Measurements from ENCODE around the gene SIX3. TPM values are rescaled to one million over a fixed set of nuclear protein-coding genes. Genes with fewer than 3 reads are reported as not detected.
A peak's percentile ranks its signal among the peaks of the same experiment; 100 is the strongest.

Gene SIX3
- total RNA-seq (not detected), polyA plus RNA-seq (not detected)

DNA sequence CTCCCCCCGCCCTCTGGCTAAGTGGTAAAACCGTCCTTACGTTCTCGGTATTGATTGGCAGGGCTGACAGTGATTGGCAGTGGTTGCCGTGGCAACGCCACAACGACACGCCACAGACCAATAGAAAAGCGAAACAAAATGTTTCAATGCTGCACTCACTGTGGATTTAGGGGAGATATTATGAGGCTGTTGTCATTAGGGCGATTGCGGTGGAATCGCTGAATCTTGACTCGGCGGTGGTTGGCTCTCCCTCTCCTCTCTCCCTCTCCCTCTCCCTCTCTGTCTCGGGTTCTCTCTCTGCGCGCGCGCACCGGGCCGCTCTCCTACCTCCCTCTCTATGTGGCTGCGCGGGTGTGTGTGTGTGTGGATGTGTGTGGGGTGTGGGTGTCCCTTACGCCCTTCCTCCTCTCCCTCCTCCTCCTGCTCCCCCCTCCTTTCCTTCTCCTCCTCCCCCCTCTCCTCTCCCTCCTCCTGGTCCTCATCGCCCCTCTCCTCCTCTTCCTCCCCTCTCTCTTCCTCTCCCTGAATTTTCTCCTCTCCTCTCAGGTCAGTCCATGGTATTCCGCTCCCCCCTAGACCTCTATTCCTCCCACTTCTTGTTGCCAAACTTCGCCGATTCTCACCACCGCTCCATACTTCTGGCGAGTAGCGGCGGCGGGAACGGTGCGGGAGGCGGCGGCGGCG, at the start of gene SIX3:
Gene SIX3, plus strand, starts transcription at position 152 of the 684 bp plus-strand sequence. Its CDS starts 403 bp downstream, at position 555.
- Histone ChIP-seq H3K27me3 (peaks cover 62 to 100% (median 87%) of the 10 kb centered on the region in 3 donors), H3K4me3 (peak within 1 kb of the TSS in 3 of 4 donors; percentile 22 to 36 (median 28)), H3K4me1 (peaks cover 0 to 66% (median 57%) of the 10 kb centered on the region in 4 donors), H3K36me3 (no peaks in the 10 kb centered on the region), H3K27ac (no peak within 1 kb of the TSS), H3K9me3 (no peaks in the 10 kb centered on the region)
- 1 to 2% methylated on average over 39 of the region's 39 CpGs for WGBS, 2 donors
- DNase-seq: no peak
- intact Hi-C loops (cut with DNase I): no loop called here
- TF ChIP-seq EP300 (IDR thresholded peaks at IDR 0.05): no peak
- no peak for TF ChIP-seq POLR2AphosphoS5 (IDR thresholded peaks at IDR 0.05)
- TF ChIP-seq, protein P1, sequence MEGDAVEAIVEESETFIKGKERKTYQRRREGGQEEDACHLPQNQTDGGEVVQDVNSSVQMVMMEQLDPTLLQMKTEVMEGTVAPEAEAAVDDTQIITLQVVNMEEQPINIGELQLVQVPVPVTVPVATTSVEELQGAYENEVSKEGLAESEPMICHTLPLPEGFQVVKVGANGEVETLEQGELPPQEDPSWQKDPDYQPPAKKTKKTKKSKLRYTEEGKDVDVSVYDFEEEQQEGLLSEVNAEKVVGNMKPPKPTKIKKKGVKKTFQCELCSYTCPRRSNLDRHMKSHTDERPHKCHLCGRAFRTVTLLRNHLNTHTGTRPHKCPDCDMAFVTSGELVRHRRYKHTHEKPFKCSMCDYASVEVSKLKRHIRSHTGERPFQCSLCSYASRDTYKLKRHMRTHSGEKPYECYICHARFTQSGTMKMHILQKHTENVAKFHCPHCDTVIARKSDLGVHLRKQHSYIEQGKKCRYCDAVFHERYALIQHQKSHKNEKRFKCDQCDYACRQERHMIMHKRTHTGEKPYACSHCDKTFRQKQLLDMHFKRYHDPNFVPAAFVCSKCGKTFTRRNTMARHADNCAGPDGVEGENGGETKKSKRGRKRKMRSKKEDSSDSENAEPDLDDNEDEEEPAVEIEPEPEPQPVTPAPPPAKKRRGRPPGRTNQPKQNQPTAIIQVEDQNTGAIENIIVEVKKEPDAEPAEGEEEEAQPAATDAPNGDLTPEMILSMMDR (IDR thresholded peaks at IDR 0.05): no peak
- no peak for TF ChIP-seq POLR2A (IDR thresholded peaks at IDR 0.05)

DNA sequence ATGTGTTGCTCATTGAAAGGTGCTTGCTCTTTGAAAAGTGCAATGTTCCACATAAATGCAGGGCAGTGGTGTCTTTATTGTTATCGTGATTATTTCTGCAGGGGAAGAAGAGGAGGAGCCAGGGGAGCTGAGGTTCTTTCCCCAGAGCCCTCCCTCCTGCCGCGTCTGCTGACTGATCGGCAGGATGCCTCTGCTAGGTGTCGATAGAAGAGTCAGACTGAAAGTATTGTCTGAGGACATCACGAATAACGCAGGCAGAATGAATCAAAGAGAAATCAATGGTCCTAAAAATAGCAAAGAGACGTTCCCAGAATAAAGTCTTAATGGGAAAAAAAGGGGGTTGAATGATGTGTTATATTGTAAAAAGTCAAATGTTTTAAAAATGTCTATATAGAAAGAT, 47.4 kb upstream of the SIX3 start:
- no peaks in the 10 kb centered on the region for H3K27me3 ChIP-seq
- TF ChIP-seq POLR2A (IDR thresholded peaks at IDR 0.05) (no peak), EP300 (IDR thresholded peaks at IDR 0.05) (no peak), POLR2AphosphoS5 (IDR thresholded peaks at IDR 0.05) (no peak)
- TF ChIP-seq, protein P1 (IDR thresholded peaks at IDR 0.05): no peak
- no peaks in the 10 kb centered on the region for H3K4me1 ChIP-seq
- H3K4me3 ChIP-seq: no peak overlapping the region
- no peaks in the 10 kb centered on the region for H3K36me3 ChIP-seq
- no peak for DNase-seq
- WGBS, 2 donors: 64 to 74% methylated on average over 8 of the region's 8 CpGs
- H3K27ac ChIP-seq: no peak overlapping the region
- no peaks in the 10 kb centered on the region for H3K9me3 ChIP-seq
- intact Hi-C loops (cut with DNase I): no loop called here

DNA sequence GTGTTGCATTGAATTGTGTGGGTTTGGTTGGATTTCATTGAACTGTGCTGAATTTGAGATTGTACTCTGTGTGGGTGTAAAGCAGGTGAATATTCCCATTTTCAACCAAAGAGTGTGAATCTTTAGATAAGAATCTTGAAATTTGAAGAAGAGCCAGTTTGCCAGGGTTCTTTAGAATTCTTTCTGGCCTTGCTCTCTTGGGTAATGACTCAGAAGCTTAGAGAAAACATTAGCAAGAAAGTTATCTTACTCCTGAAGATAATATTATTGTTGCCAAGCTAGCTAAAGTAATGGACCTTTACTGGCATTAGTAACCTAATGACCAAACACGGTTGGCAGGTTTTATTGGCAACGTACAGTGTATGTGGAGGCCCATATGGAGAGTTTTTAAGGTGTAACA, 46.4 kb upstream of the SIX3 start:
- intact Hi-C loops (cut with DNase I): no loop called here
- no peak for TF ChIP-seq EP300 (IDR thresholded peaks at IDR 0.05)
- no peak for TF ChIP-seq POLR2AphosphoS5 (IDR thresholded peaks at IDR 0.05)
- no peak for TF ChIP-seq POLR2A (IDR thresholded peaks at IDR 0.05)
- TF ChIP-seq, protein P1 (IDR thresholded peaks at IDR 0.05): no peak
- Histone ChIP-seq H3K4me1 (no peaks in the 10 kb centered on the region), H3K4me3 (no peak overlapping the region), H3K27me3 (no peaks in the 10 kb centered on the region), H3K27ac (no peak overlapping the region), H3K9me3 (no peaks in the 10 kb centered on the region), H3K36me3 (no peaks in the 10 kb centered on the region)
- WGBS, 2 donors: 82 to 85% methylated on average over 2 of the region's 2 CpGs
- DNase-seq: no peak

DNA sequence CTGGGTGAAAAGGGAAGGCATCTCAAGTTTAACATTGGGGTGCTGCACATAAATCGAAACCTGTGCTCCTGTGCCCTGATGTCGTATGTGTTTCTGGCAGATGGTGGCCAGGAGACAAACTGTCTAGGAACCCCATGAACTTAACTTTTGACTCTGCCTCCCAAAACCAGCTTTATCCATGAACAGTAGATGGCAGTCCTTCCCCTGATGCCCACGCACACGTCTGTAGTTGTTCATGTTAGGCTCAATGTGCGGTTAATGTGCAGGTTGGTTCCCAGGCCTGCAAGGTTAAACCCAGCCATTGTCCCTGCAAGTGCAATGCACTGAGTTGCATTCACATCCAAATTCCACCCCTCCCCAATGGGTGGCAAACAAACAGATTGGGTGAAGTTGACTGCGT, 44.1 kb upstream of the SIX3 start:
- TF ChIP-seq, protein P1 (IDR thresholded peaks at IDR 0.05): no peak
- TF ChIP-seq EP300 (IDR thresholded peaks at IDR 0.05): no peak
- TF ChIP-seq POLR2A (IDR thresholded peaks at IDR 0.05): no peak
- no peak for TF ChIP-seq POLR2AphosphoS5 (IDR thresholded peaks at IDR 0.05)
- intact Hi-C loops (cut with DNase I): no loop called here
- no peak overlapping the region for H3K27ac ChIP-seq
- H3K36me3 ChIP-seq: no peaks in the 10 kb centered on the region
- no peaks in the 10 kb centered on the region for H3K27me3 ChIP-seq
- DNase-seq: no peak
- H3K4me1 ChIP-seq: no peaks in the 10 kb centered on the region
- H3K9me3 ChIP-seq: no peaks in the 10 kb centered on the region
- no peak overlapping the region for H3K4me3 ChIP-seq
- WGBS, 2 donors: 89% methylated on average over 6 of the region's 6 CpGs
